CD8-positive, alpha-beta memory T cell (primary cell): ENCODE data around the gene IRF5. TPM values are rescaled to one million over a fixed set of nuclear protein-coding genes. Genes with fewer than 3 reads are reported as not detected.

ENCODE experiments used
- CTCF ChIA-PET: fragments of 350-600 bp; sonication (Branson Sonifier 250); formaldehyde crosslinking; loops from one replicate; lab custom pipeline; 2021; ENCODE audit warnings: antibody characterized with exemption; lab: Charles Lee
- POLR2A ChIA-PET: fragments of 350-600 bp; sonication (Branson Sonifier 250); formaldehyde crosslinking; loops from one replicate; lab custom pipeline; 2021; ENCODE audit warnings: antibody characterized with exemption; lab: Charles Lee
- DNase-seq, 5 donors: peaks; one replicate each; pipeline versions ENCODE4 v3.0.0 to v3.0.0-alpha.2; 2020 to 2022; ENCODE audit warnings: mixed read lengths in 1 of 5
- H3K27ac ChIP-seq: one replicate; pipeline ENCODE4 v1.7.0; 2013; ENCODE audit warnings: low read depth, mild to moderate bottlenecking, low read length, moderate library complexity
- H3K27me3 ChIP-seq: 2 replicates; pipeline ENCODE4 v1.7.0; 2013; ENCODE audit warnings: low read length, mild to moderate bottlenecking; ENCODE audit not compliant: insufficient read depth, poor library complexity, severe bottlenecking
- H3K36me3 ChIP-seq: 2 replicates; pipeline ENCODE4 v1.7.0; 2013; ENCODE audit warnings: mild to moderate bottlenecking, low read length, moderate library complexity; ENCODE audit not compliant: insufficient read depth
- H3K4me1 ChIP-seq: 2 replicates; pipeline ENCODE4 v1.7.0; 2013; ENCODE audit warnings: mild to moderate bottlenecking, low read length, moderate library complexity; ENCODE audit not compliant: insufficient read depth
- H3K4me3 ChIP-seq: 2 replicates; pipeline ENCODE4 v1.7.0; 2013; ENCODE audit warnings: mild to moderate bottlenecking, low read length
- H3K9me3 ChIP-seq: 2 replicates; pipeline ENCODE4 v1.7.0; 2013; ENCODE audit warnings: mild to moderate bottlenecking, low read length
- H3K27ac Mint-ChIP-seq, 8 donors: one replicate each; pipeline ENCODE4 v1.8.0; 2020 to 2021; ENCODE audit warnings: mixed read lengths in 8 of 8, mild to moderate bottlenecking in 6 of 8, inconsistent platforms in 3 of 8, moderate library complexity in 3 of 8
- H3K27me3 Mint-ChIP-seq, 2 donors: one replicate each; pipeline ENCODE4 v1.8.0; 2020 to 2021; ENCODE audit warnings: mixed read lengths in 2 of 2, mild to moderate bottlenecking in 1 of 2, moderate library complexity in 1 of 2
- H3K36me3 Mint-ChIP-seq, 3 donors: one replicate each; pipeline ENCODE4 v1.8.0; 2020 to 2021; ENCODE audit warnings: mixed read lengths in 3 of 3, inconsistent platforms in 1 of 3, mild to moderate bottlenecking in 1 of 3
- H3K4me1 Mint-ChIP-seq, 3 donors: one replicate each; pipeline ENCODE4 v1.8.0; 2020 to 2021; ENCODE audit warnings: mixed read lengths in 3 of 3, inconsistent platforms in 1 of 3, mild to moderate bottlenecking in 1 of 3
- H3K4me3 Mint-ChIP-seq, 7 donors: one replicate each; pipeline ENCODE4 v1.8.0; 2020 to 2021; ENCODE audit warnings: mixed read lengths in 7 of 7, mild to moderate bottlenecking in 6 of 7, moderate library complexity in 4 of 7, inconsistent platforms in 2 of 7
- H3K9me3 Mint-ChIP-seq, 5 donors: one replicate each; pipeline ENCODE4 v1.8.0; 2020 to 2022; ENCODE audit warnings: mixed read lengths in 5 of 5, mild to moderate bottlenecking in 3 of 5, moderate library complexity in 2 of 5, inconsistent platforms in 1 of 5
- polyA plus RNA-seq: library from polyadenylated mRNA; unstranded; fragments of 300-500 nt; fragmentation: Illumina TruSeq; gene quantifications from one replicate; pipeline ENCODE4 v1.2.3, GENCODE V29; 2021
- total RNA-seq, 2 experiments: library from RNA; stranded (reverse); gene quantifications; one replicate each; pipeline ENCODE4 v1.2.3, GENCODE V29; 2021

The IRF5 gene
- total and polyA plus RNA-seq, 3 experiments from 2014 or later = 7.1 to 15.2 (median 7.8) TPM

- peaks cover 0 to 5% (median 0%) of the 10 kb centered on the region in 3 donors for H3K4me1 Mint-ChIP-seq
- H3K27me3 Mint-ChIP-seq = peaks cover 22 to 42% of the 10 kb centered on the region in 2 donors
- no peak overlapping the region for H3K27ac Mint-ChIP-seq
- no peaks in the 10 kb centered on the region for H3K9me3 ChIP-seq
- DNase-seq = peak in 1 of 5 donors; percentile 31
- no peaks in the 10 kb centered on the region for H3K36me3 Mint-ChIP-seq
- H3K4me3 ChIP-seq = no peak overlapping the region
- ChIA-PET CTCF (interaction anchor here (1.4 kb wide), 1 partner anchor 17 kb away, joined by 3 read pairs; no protein-coding TSS in a partner anchor), POLR2A (no interaction called here)
- H3K27me3 ChIP-seq = peaks cover 8% of the 10 kb centered on the region
- no peaks in the 10 kb centered on the region for H3K9me3 Mint-ChIP-seq
- H3K36me3 ChIP-seq = no peaks in the 10 kb centered on the region
- H3K4me1 ChIP-seq = no peaks in the 10 kb centered on the region
- no peak overlapping the region for H3K27ac ChIP-seq
- H3K4me3 Mint-ChIP-seq = no peak overlapping the region
These were observed 16.7 kb upstream of the IRF5 start for GRCh38 chr7:128920913-128921582.

- peaks cover 18 to 36% of the 10 kb centered on the region in 2 donors for H3K27me3 Mint-ChIP-seq
- POLR2A ChIA-PET = no interaction called here
- CTCF ChIA-PET = interaction anchor here (1.3 kb wide), 1 partner anchor 18 kb away, joined by 3 read pairs; no protein-coding TSS in a partner anchor
- H3K27ac ChIP-seq = no peak overlapping the region
- no peaks in the 10 kb centered on the region for H3K36me3 ChIP-seq
- no peaks in the 10 kb centered on the region for H3K4me1 ChIP-seq
- DNase-seq = peak in 1 of 5 donors; percentile 9
- H3K4me3 ChIP-seq = no peak overlapping the region
- peaks cover under 1% of the 10 kb centered on the region for H3K27me3 ChIP-seq
- H3K36me3 Mint-ChIP-seq = no peaks in the 10 kb centered on the region
- H3K4me3 Mint-ChIP-seq = no peak overlapping the region
- H3K27ac Mint-ChIP-seq = peak overlapping the region in 1 of 8 donors; percentile 36
- H3K4me1 Mint-ChIP-seq = no peaks in the 10 kb centered on the region
- no peaks in the 10 kb centered on the region for H3K9me3 Mint-ChIP-seq
- no peaks in the 10 kb centered on the region for H3K9me3 ChIP-seq
These were observed 15.8 kb upstream of the IRF5 start for GRCh38 chr7:128921866-128922440.

GRCh38 chr7:128922496-128923410 is 15.0 kb upstream of the IRF5 start:
- POLR2A ChIA-PET = no interaction called here
- CTCF ChIA-PET = interaction anchor here (1.3 kb wide), 1 partner anchor 19 kb away, joined by 3 read pairs; no protein-coding TSS in a partner anchor
- Histone ChIP-seq H3K36me3 (no peaks in the 10 kb centered on the region), H3K27ac (no peak overlapping the region), H3K27me3 (no peaks in the 10 kb centered on the region), H3K4me3 (no peak overlapping the region), H3K4me1 (no peaks in the 10 kb centered on the region), H3K9me3 (no peaks in the 10 kb centered on the region)
- no peak overlapping the region for H3K27ac Mint-ChIP-seq
- H3K4me1 Mint-ChIP-seq = no peaks in the 10 kb centered on the region
- DNase-seq = peak in 1 of 5 donors; percentile 36
- H3K36me3 Mint-ChIP-seq = no peaks in the 10 kb centered on the region
- no peak overlapping the region for H3K4me3 Mint-ChIP-seq
- H3K27me3 Mint-ChIP-seq = peaks cover 13 to 31% of the 10 kb centered on the region in 2 donors
- H3K9me3 Mint-ChIP-seq = no peaks in the 10 kb centered on the region

- no peak for DNase-seq
- Mint-ChIP-seq H3K27ac (no peak overlapping the region), H3K27me3 (peaks cover 10 to 29% of the 10 kb centered on the region in 2 donors), H3K4me1 (no peaks in the 10 kb centered on the region), H3K4me3 (no peak overlapping the region), H3K36me3 (no peaks in the 10 kb centered on the region), H3K9me3 (no peaks in the 10 kb centered on the region)
- H3K4me3 ChIP-seq = no peak overlapping the region
- no peaks in the 10 kb centered on the region for H3K36me3 ChIP-seq
- no peaks in the 10 kb centered on the region for H3K9me3 ChIP-seq
- H3K4me1 ChIP-seq = no peaks in the 10 kb centered on the region
- ChIA-PET POLR2A (no interaction called here), CTCF (no interaction called here)
- H3K27ac ChIP-seq = no peak overlapping the region
- no peaks in the 10 kb centered on the region for H3K27me3 ChIP-seq
These were observed 14.3 kb upstream of the IRF5 start for GRCh38 chr7:128923411-128923800.

- H3K36me3 ChIP-seq = no peaks in the 10 kb centered on the region
- H3K4me1 Mint-ChIP-seq = no peaks in the 10 kb centered on the region
- H3K27me3 ChIP-seq = no peaks in the 10 kb centered on the region
- no peaks in the 10 kb centered on the region for H3K36me3 Mint-ChIP-seq
- ChIA-PET POLR2A (no interaction called here), CTCF (no interaction called here)
- H3K27me3 Mint-ChIP-seq = peaks cover 6 to 25% of the 10 kb centered on the region in 2 donors
- no peak overlapping the region for H3K27ac Mint-ChIP-seq
- no peak overlapping the region for H3K4me3 ChIP-seq
- DNase-seq = no peak
- no peak overlapping the region for H3K4me3 Mint-ChIP-seq
- H3K9me3 ChIP-seq = no peaks in the 10 kb centered on the region
- H3K4me1 ChIP-seq = no peaks in the 10 kb centered on the region
- H3K27ac ChIP-seq = no peak overlapping the region
- no peaks in the 10 kb centered on the region for H3K9me3 Mint-ChIP-seq
These were observed 12.8 kb upstream of the IRF5 start for GRCh38 chr7:128924707-128925588.

GRCh38 chr7:128928159-128928813 is 9.4 kb upstream of the IRF5 start:
- peaks cover 0 to 10% of the 10 kb centered on the region in 2 donors for H3K27me3 Mint-ChIP-seq
- H3K27ac ChIP-seq = no peak overlapping the region
- CTCF ChIA-PET = no interaction called here

More at GRCh38 chr7:128928159-128928813, 9.4 kb upstream of the IRF5 start:
- Mint-ChIP-seq H3K4me3 (no peak overlapping the region), H3K36me3 (no peaks in the 10 kb centered on the region), H3K27ac (no peak overlapping the region), H3K4me1 (peaks cover 6 to 10% (median 8%) of the 10 kb centered on the region in 3 donors), H3K9me3 (no peaks in the 10 kb centered on the region)
- POLR2A ChIA-PET = no interaction called here
- Histone ChIP-seq H3K9me3 (no peaks in the 10 kb centered on the region), H3K4me1 (peaks cover 9% of the 10 kb centered on the region), H3K27me3 (no peaks in the 10 kb centered on the region), H3K36me3 (no peaks in the 10 kb centered on the region), H3K4me3 (no peak overlapping the region)
- peak in 1 of 5 donors; percentile 34 for DNase-seq
